Measurements from ENCODE around the gene B4GALT1.

B4GALT1 gene

GRCh38 chr9:33102551-33103210 lies 64.5 kb downstream of the B4GALT1 start:
- Histone ChIP-seq H4K91ac (ENCODE audit: low read length) (no peak overlapping the region), H3K4me2 (ENCODE audit: low read length, poor library complexity, severe bottlenecking) (no peak overlapping the region), H3K4ac (ENCODE audit: low read depth in 1 of 2, low read length in 2 of 2) (no peak overlapping the region), H3K9ac (ENCODE audit: low read length) (no peak overlapping the region), H3K23ac (ENCODE audit: low read length in 2 of 2) (no peak overlapping the region), H2BK5ac (ENCODE audit: low read depth, low read length, poor library complexity, severe bottlenecking) (no peak overlapping the region), H3K4me3 (ENCODE audit: insufficient read depth in 1 of 2, low read depth in 1 of 2, low read length in 2 of 2) (no peak overlapping the region), H3K18ac (ENCODE audit: low read depth in 1 of 2, low read length in 2 of 2) (no peak overlapping the region), H2BK15ac (ENCODE audit: low read depth, poor library complexity, severe bottlenecking) (no peak overlapping the region), H4K8ac (ENCODE audit: low read length) (peak overlapping the region; percentile 59), H3K79me1 (replicated peaks; ENCODE audit: low read length, poor library complexity, severe bottlenecking) (no peaks in the 10 kb centered on the region), H3K36me3 (ENCODE audit: control insufficient read depth in 1 of 2, insufficient read depth in 2 of 2, low read depth in 1 of 2, low read length in 2 of 2) (no peaks in the 10 kb centered on the region), H3K14ac (ENCODE audit: low read length in 2 of 2) (no peak overlapping the region), H2AK5ac (ENCODE audit: low read length, severe bottlenecking) (no peak overlapping the region), H2BK120ac (ENCODE audit: low read depth, low read length) (no peak overlapping the region), H3K27ac (ENCODE audit: low read length, poor library complexity, severe bottlenecking) (no peak overlapping the region), H3K27me3 (ENCODE audit: control insufficient read depth in 1 of 2, insufficient read depth in 1 of 2, low read length in 2 of 2) (no peaks in the 10 kb centered on the region), H2AFZ (ENCODE audit: low read depth, low read length) (no peak overlapping the region), H2BK12ac (ENCODE audit: low read length in 2 of 2) (no peak overlapping the region), H3K9me3 (ENCODE audit: control insufficient read depth, low read length) (no peaks in the 10 kb centered on the region), H3K4me1 (ENCODE audit: control insufficient read depth, insufficient read depth, low read depth, low read length) (peaks cover 31% of the 10 kb centered on the region)
- DNase-seq = no peak
- 99% methylated on average over 13 of the region's 13 CpGs for WGBS

- Histone ChIP-seq H3K9me3 (ENCODE audit: control insufficient read depth, low read length) (no peaks in the 10 kb centered on the region), H3K4ac (ENCODE audit: low read depth in 1 of 2, low read length in 2 of 2) (no peak overlapping the region), H2BK15ac (ENCODE audit: low read depth, poor library complexity, severe bottlenecking) (no peak overlapping the region), H3K4me1 (ENCODE audit: control insufficient read depth, insufficient read depth, low read depth, low read length) (peaks cover 18% of the 10 kb centered on the region), H3K79me1 (replicated peaks; ENCODE audit: low read length, poor library complexity, severe bottlenecking) (no peaks in the 10 kb centered on the region), H2AFZ (ENCODE audit: low read depth, low read length) (no peak overlapping the region), H3K36me3 (ENCODE audit: control insufficient read depth in 1 of 2, insufficient read depth in 2 of 2, low read depth in 1 of 2, low read length in 2 of 2) (no peaks in the 10 kb centered on the region), H3K27me3 (ENCODE audit: control insufficient read depth in 1 of 2, insufficient read depth in 1 of 2, low read length in 2 of 2) (no peaks in the 10 kb centered on the region), H3K4me3 (ENCODE audit: insufficient read depth in 1 of 2, low read depth in 1 of 2, low read length in 2 of 2) (no peak overlapping the region), H3K27ac (ENCODE audit: low read length, poor library complexity, severe bottlenecking) (peak overlapping the region; percentile 15), H2AK5ac (ENCODE audit: low read length, severe bottlenecking) (peak overlapping the region; percentile 60), H3K4me2 (ENCODE audit: low read length, poor library complexity, severe bottlenecking) (no peak overlapping the region), H2BK120ac (ENCODE audit: low read depth, low read length) (no peak overlapping the region), H4K91ac (ENCODE audit: low read length) (no peak overlapping the region), H3K18ac (ENCODE audit: low read depth in 1 of 2, low read length in 2 of 2) (peak overlapping the region in 1 of 2 experiments; percentile 25), H4K8ac (ENCODE audit: low read length) (no peak overlapping the region), H3K23ac (ENCODE audit: low read length in 2 of 2) (no peak overlapping the region), H3K9ac (ENCODE audit: low read length) (no peak overlapping the region), H2BK5ac (ENCODE audit: low read depth, low read length, poor library complexity, severe bottlenecking) (no peak overlapping the region), H3K14ac (ENCODE audit: low read length in 2 of 2) (no peak overlapping the region), H2BK12ac (ENCODE audit: low read length in 2 of 2) (no peak overlapping the region)
- DNase-seq = peak; percentile 52
- WGBS = 94% methylated on average over 10 of the region's 10 CpGs
Measured at GRCh38 chr9:33101104-33101951, 65.8 kb downstream of the B4GALT1 start.

GRCh38 chr9:33099754-33100153 lies 67.4 kb downstream of the B4GALT1 start:
- Histone ChIP-seq H2AFZ (ENCODE audit: low read depth, low read length) (no peak overlapping the region), H2BK5ac (ENCODE audit: low read depth, low read length, poor library complexity, severe bottlenecking) (no peak overlapping the region), H3K79me1 (replicated peaks; ENCODE audit: low read length, poor library complexity, severe bottlenecking) (no peaks in the 10 kb centered on the region), H2BK120ac (ENCODE audit: low read depth, low read length) (no peak overlapping the region), H3K4me3 (ENCODE audit: insufficient read depth in 1 of 2, low read depth in 1 of 2, low read length in 2 of 2) (no peak overlapping the region), H2BK12ac (ENCODE audit: low read length in 2 of 2) (no peak overlapping the region), H3K36me3 (ENCODE audit: control insufficient read depth in 1 of 2, insufficient read depth in 2 of 2, low read depth in 1 of 2, low read length in 2 of 2) (no peaks in the 10 kb centered on the region), H3K4me1 (ENCODE audit: control insufficient read depth, insufficient read depth, low read depth, low read length) (peaks cover 16% of the 10 kb centered on the region), H3K18ac (ENCODE audit: low read depth in 1 of 2, low read length in 2 of 2) (no peak overlapping the region), H2AK5ac (ENCODE audit: low read length, severe bottlenecking) (peak overlapping the region; percentile 32), H3K9ac (ENCODE audit: low read length) (no peak overlapping the region), H3K4ac (ENCODE audit: low read depth in 1 of 2, low read length in 2 of 2) (no peak overlapping the region), H2BK15ac (ENCODE audit: low read depth, poor library complexity, severe bottlenecking) (no peak overlapping the region), H3K27me3 (ENCODE audit: control insufficient read depth in 1 of 2, insufficient read depth in 1 of 2, low read length in 2 of 2) (no peaks in the 10 kb centered on the region), H3K9me3 (ENCODE audit: control insufficient read depth, low read length) (no peaks in the 10 kb centered on the region), H3K4me2 (ENCODE audit: low read length, poor library complexity, severe bottlenecking) (no peak overlapping the region), H3K27ac (ENCODE audit: low read length, poor library complexity, severe bottlenecking) (no peak overlapping the region), H3K23ac (ENCODE audit: low read length in 2 of 2) (no peak overlapping the region), H4K91ac (ENCODE audit: low read length) (no peak overlapping the region), H4K8ac (ENCODE audit: low read length) (no peak overlapping the region), H3K14ac (ENCODE audit: low read length in 2 of 2) (no peak overlapping the region)
- no peak for DNase-seq
- WGBS = 86% methylated on average over 2 of the region's 2 CpGs

DNA sequence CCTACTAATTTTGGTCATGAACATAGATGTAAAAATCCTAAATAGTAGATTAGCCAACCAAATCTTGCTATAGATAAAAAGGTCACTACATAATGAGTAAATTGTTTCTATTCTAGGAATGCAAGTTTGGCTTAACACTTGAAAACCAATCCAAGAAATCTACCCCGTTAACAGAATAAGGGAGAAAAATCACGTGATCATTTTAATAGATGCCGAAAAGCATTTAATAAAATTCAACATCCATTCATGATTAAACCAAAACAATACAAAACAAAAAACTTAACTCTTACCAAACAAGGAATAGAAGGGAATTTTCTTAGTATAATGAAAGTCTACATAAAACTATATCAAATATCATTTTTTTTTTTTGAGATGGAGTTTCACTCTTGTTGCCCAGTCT lies 69.9 kb downstream of the B4GALT1 start:
- Histone ChIP-seq H2BK15ac (ENCODE audit: low read depth, poor library complexity, severe bottlenecking) (no peak overlapping the region), H2BK5ac (ENCODE audit: low read depth, low read length, poor library complexity, severe bottlenecking) (no peak overlapping the region), H3K27ac (ENCODE audit: low read length, poor library complexity, severe bottlenecking) (no peak overlapping the region), H2BK120ac (ENCODE audit: low read depth, low read length) (no peak overlapping the region), H3K4me3 (ENCODE audit: insufficient read depth in 1 of 2, low read depth in 1 of 2, low read length in 2 of 2) (no peak overlapping the region), H3K18ac (ENCODE audit: low read depth in 1 of 2, low read length in 2 of 2) (no peak overlapping the region), H2AK5ac (ENCODE audit: low read length, severe bottlenecking) (no peak overlapping the region), H3K9ac (ENCODE audit: low read length) (no peak overlapping the region), H3K23ac (ENCODE audit: low read length in 2 of 2) (no peak overlapping the region), H4K91ac (ENCODE audit: low read length) (no peak overlapping the region), H2BK12ac (ENCODE audit: low read length in 2 of 2) (no peak overlapping the region), H3K14ac (ENCODE audit: low read length in 2 of 2) (no peak overlapping the region), H3K9me3 (ENCODE audit: control insufficient read depth, low read length) (no peaks in the 10 kb centered on the region), H3K79me1 (replicated peaks; ENCODE audit: low read length, poor library complexity, severe bottlenecking) (no peaks in the 10 kb centered on the region), H4K8ac (ENCODE audit: low read length) (no peak overlapping the region), H3K4me1 (ENCODE audit: control insufficient read depth, insufficient read depth, low read depth, low read length) (peaks cover 11% of the 10 kb centered on the region), H3K36me3 (ENCODE audit: control insufficient read depth in 1 of 2, insufficient read depth in 2 of 2, low read depth in 1 of 2, low read length in 2 of 2) (no peaks in the 10 kb centered on the region), H3K4me2 (ENCODE audit: low read length, poor library complexity, severe bottlenecking) (no peak overlapping the region), H2AFZ (ENCODE audit: low read depth, low read length) (no peak overlapping the region), H3K4ac (ENCODE audit: low read depth in 1 of 2, low read length in 2 of 2) (no peak overlapping the region), H3K27me3 (ENCODE audit: control insufficient read depth in 1 of 2, insufficient read depth in 1 of 2, low read length in 2 of 2) (no peaks in the 10 kb centered on the region)
- 98% methylated on average over 3 of the region's 3 CpGs for WGBS
- no peak for DNase-seq

All from mesenchymal stem cell (in vitro differentiated cells and primary cell).